Endothelial cell of umbilical vein (primary cell): ENCODE results near the gene PTPRF. TPM values are rescaled to one million over a fixed set of nuclear protein-coding genes. Genes with fewer than 3 reads are reported as not detected.

ENCODE experiments used
- BruUV-seq: library from RNA; stranded (reverse); fragments of 400-500 nt; replicated peaks from 2 replicates; lab custom pipeline; 2021; lab: Mats Ljungman, UMichigan
- CTCF ChIA-PET: fragments of 300-600, 350-600 bp; sonication (Branson Sonifier 250); formaldehyde crosslinking; loops from one replicate; lab custom pipeline; 2021; ENCODE audit warnings: antibody characterized with exemption, inconsistent platforms; lab: Charles Lee
- POLR2A ChIA-PET: fragments of 300-600, 350-600 bp; sonication (Branson Sonifier 250); formaldehyde crosslinking; loops from one replicate; lab custom pipeline; 2021; ENCODE audit warnings: antibody characterized with exemption, inconsistent platforms; lab: Charles Lee
- DNase-seq: peaks from one replicate; pipeline ENCODE4 v3.0.0-alpha.2; 2011; ENCODE audit warnings: low read depth, low spot score
- FAIRE-seq: peaks from 2 replicates; lab custom pipeline; 2011; peaks lifted over from hg19 to GRCh38; lab: Jason Lieb, UNC
- H2AFZ ChIP-seq: 2 replicates; pipeline ENCODE4 v1.6.0; 2012; ENCODE audit warnings: low read depth, low read length, control low read depth, inconsistent platforms
- H3K27ac ChIP-seq: 2 replicates; pipeline ENCODE4 v1.5.1; 2011; ENCODE audit warnings: low read depth, mild to moderate bottlenecking, control low read depth, low read length, moderate library complexity; ENCODE audit not compliant: insufficient read depth
- H3K27me3 ChIP-seq, 2 experiments: 2 replicates each; pipeline versions ENCODE4 v1.6.0 to v1.6.1; 2011; ENCODE audit warnings: low read length in 2 of 2, mixed read lengths in 1 of 2; ENCODE audit not compliant: control insufficient read depth in 2 of 2, insufficient read depth in 2 of 2
- H3K36me3 ChIP-seq, 2 experiments: 2 replicates in 1 of 2; 3 replicates in 1 of 2; pipeline ENCODE4 v1.5.1; 2011; ENCODE audit warnings: low read length in 2 of 2, mild to moderate bottlenecking in 1 of 2, moderate library complexity in 1 of 2; ENCODE audit not compliant: control insufficient read depth in 2 of 2, insufficient read depth in 2 of 2; ENCODE audit errors: extremely low read depth in 1 of 2
- H3K4me1 ChIP-seq: 3 replicates; pipeline ENCODE4 v1.5.1; 2011; ENCODE audit warnings: mild to moderate bottlenecking, low read length; ENCODE audit not compliant: control insufficient read depth, insufficient read depth; ENCODE audit errors: extremely low read depth
- H3K4me2 ChIP-seq: 2 replicates; pipeline ENCODE4 v1.6.1; 2011; ENCODE audit warnings: low read length, control low read depth, mixed read lengths; ENCODE audit not compliant: insufficient read depth
- H3K4me3 ChIP-seq, 3 experiments: fragments of 200-600 bp in 1 of 3; sonication (generic), shearing (Covaris generic) in 1 of 3; replicated peaks in 1 of 3; 2 replicates each; pipeline ENCODE4 v1.5.1; 2011 to 2016; ENCODE audit warnings: control low read depth in 3 of 3, low read length in 3 of 3, mild to moderate bottlenecking in 2 of 3, inconsistent platforms in 1 of 3, low read depth in 1 of 3, moderate library complexity in 1 of 3; ENCODE audit not compliant: insufficient read depth in 1 of 3
- H3K79me2 ChIP-seq: 2 replicates; pipeline ENCODE4 v1.6.0; 2012; ENCODE audit warnings: low read length, inconsistent platforms; ENCODE audit not compliant: control insufficient read depth, insufficient read depth
- H3K9ac ChIP-seq: replicated peaks from 2 replicates; pipeline ENCODE3; 2011; ENCODE audit warnings: low read length, control low read depth; ENCODE audit not compliant: insufficient read depth; ENCODE audit errors: extremely low read depth
- H3K9me1 ChIP-seq: replicated peaks from 3 replicates; pipeline ENCODE4 v1.6.0; 2011; ENCODE audit warnings: mild to moderate bottlenecking, low read length; ENCODE audit not compliant: control insufficient read depth, insufficient read depth; ENCODE audit errors: extremely low read depth
- H3K9me3 ChIP-seq: replicated peaks from 2 replicates; pipeline ENCODE4 v1.5.1; 2012; ENCODE audit warnings: low read length, inconsistent platforms; ENCODE audit not compliant: control insufficient read depth, insufficient read depth
- H4K20me1 ChIP-seq: replicated peaks from 2 replicates; pipeline ENCODE3; 2011; ENCODE audit warnings: mild to moderate bottlenecking, low read length; ENCODE audit not compliant: control insufficient read depth, insufficient read depth; ENCODE audit errors: extremely low read depth
- EZH2 ChIP-seq: IDR thresholded peaks from 2 replicates; pipeline ENCODE4 v1.6.1; 2012; ENCODE audit warnings: borderline replicate concordance, low read depth, mild to moderate bottlenecking, moderate library complexity, low read length, inconsistent platforms; ENCODE audit not compliant: severe bottlenecking
- FOS ChIP-seq: IDR thresholded peaks from 2 replicates; pipeline ENCODE4 v1.6.1; 2011; ENCODE audit warnings: mild to moderate bottlenecking, low read length, moderate library complexity, borderline replicate concordance; ENCODE audit not compliant: insufficient read depth
- GATA2 ChIP-seq: IDR thresholded peaks from 2 replicates; pipeline ENCODE4 v1.7.0; 2011; ENCODE audit warnings: low read depth, mild to moderate bottlenecking, moderate library complexity, mixed read lengths, low read length; ENCODE audit not compliant: insufficient read length, insufficient read depth
- JUN ChIP-seq: IDR thresholded peaks from 2 replicates; pipeline ENCODE4 v1.6.1; 2011; ENCODE audit warnings: borderline replicate concordance, low read depth; ENCODE audit not compliant: insufficient read length, insufficient read depth
- MYC ChIP-seq: IDR thresholded peaks from one replicate; pipeline ENCODE4 v1.6.1; 2011; ENCODE audit warnings: mild to moderate bottlenecking, low read depth, low read length
- POLR2A ChIP-seq: IDR thresholded peaks from 2 replicates; pipeline ENCODE4 v1.6.1; 2012; ENCODE audit warnings: low read depth, mild to moderate bottlenecking, control low read depth, low read length
- POLR2AphosphoS5 ChIP-seq: IDR thresholded peaks from 2 replicates; pipeline ENCODE4 v1.6.1; 2012; ENCODE audit warnings: low read depth, mild to moderate bottlenecking, control low read depth, low read length, moderate library complexity; ENCODE audit not compliant: insufficient read depth
- dilution Hi-C: fragments of 300-500 bp; cut with MboI; formaldehyde crosslinking; loops from one replicate; pipeline ENCODE4 v1.15.0; 2019; ENCODE audit warnings: low sequenced_read_pairs; ENCODE audit not compliant: extremely low pct_ligation_motif_present
- intact Hi-C: fragments of 100-400 bp; cut with micrococcal nuclease; formaldehyde crosslinking; loops from one replicate; pipeline ENCODE4 v1.10.0; 2022
- polyA plus RNA-seq, 4 experiments: library from polyadenylated mRNA; depleted of rRNA in 3 of 4; stranded (reverse) in 3 of 4; unstranded in 1 of 4; fragments of >200 nt; gene quantifications; 2 replicates each; pipeline versions ENCODE4 v1.2.1 to v1.2.3, GENCODE V29; 2011 to 2012; ENCODE audit warnings: missing spikeins in 1 of 4
- total RNA-seq: library from RNA; stranded (reverse); gene quantifications from 2 replicates; pipeline ENCODE4 v1.2.3, GENCODE V29; 2021
- TF ChIP-seq, protein P1 (sequence below), 2 donors: IDR thresholded peaks; 1 replicate in 1 of 2; 2 replicates in 1 of 2; pipeline ENCODE4 v1.5.1; 2011; ENCODE audit warnings: low read length in 2 of 2, mild to moderate bottlenecking in 2 of 2, moderate library complexity in 2 of 2, control low read depth in 1 of 2, inconsistent platforms in 1 of 2, low read depth in 1 of 2; ENCODE audit not compliant: insufficient read depth in 1 of 2; ENCODE audit errors: extremely low read depth in 1 of 2
- TF ChIP-seq, protein P2 (sequence below): IDR thresholded peaks from 2 replicates; pipeline ENCODE4 v1.6.1; 2011; ENCODE audit not compliant: insufficient read depth, insufficient read length

PTPRF gene
- total and polyA plus RNA-seq, 2 donors (not counting 3 experiments of a cell fraction or from before 2014, with no cell fraction given) = 217 to 338 TPM

DNA sequence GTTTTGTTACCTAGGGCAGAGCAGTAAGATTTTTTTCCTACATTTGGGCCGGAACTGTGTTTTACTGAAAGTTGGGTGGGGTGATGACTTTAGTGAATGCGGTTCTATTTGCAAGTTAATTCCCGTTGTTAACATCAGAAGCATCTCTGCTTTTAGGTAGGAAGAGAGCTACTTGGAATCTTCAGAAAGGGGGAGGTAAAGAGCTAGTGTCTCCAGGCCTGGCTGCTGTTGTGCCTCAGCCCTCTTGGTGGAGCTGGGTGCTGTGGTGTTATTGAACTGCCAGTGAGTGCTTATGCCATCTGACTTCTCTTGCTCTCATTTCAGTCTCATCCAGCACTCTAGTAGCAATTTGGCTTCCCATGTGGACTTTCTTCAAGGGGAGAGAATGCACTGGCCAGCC, 122.7 kb downstream of the PTPRF start:
- dilution Hi-C loops = no loop called here
- TF ChIP-seq JUN = no peak
- TF ChIP-seq, protein P1, sequence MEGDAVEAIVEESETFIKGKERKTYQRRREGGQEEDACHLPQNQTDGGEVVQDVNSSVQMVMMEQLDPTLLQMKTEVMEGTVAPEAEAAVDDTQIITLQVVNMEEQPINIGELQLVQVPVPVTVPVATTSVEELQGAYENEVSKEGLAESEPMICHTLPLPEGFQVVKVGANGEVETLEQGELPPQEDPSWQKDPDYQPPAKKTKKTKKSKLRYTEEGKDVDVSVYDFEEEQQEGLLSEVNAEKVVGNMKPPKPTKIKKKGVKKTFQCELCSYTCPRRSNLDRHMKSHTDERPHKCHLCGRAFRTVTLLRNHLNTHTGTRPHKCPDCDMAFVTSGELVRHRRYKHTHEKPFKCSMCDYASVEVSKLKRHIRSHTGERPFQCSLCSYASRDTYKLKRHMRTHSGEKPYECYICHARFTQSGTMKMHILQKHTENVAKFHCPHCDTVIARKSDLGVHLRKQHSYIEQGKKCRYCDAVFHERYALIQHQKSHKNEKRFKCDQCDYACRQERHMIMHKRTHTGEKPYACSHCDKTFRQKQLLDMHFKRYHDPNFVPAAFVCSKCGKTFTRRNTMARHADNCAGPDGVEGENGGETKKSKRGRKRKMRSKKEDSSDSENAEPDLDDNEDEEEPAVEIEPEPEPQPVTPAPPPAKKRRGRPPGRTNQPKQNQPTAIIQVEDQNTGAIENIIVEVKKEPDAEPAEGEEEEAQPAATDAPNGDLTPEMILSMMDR (IDR thresholded peaks at IDR 0.05; ENCODE audit: extremely low read depth in 1 of 2, insufficient read depth in 1 of 2, low read depth in 1 of 2, low read length in 2 of 2) = peak in 1 of 2 donors; percentile 24
- no TSS peak for BruUV-seq
- no peak overlapping the region for H3K9ac ChIP-seq
- H4K20me1 ChIP-seq = no peaks in the 10 kb centered on the region
- ChIA-PET POLR2A (no interaction called here), CTCF (interaction anchor here (0.6 to 1.4 kb wide), 5 partner anchors 9 to 123 kb away, joined by 3 to 7 read pairs (median 4); no protein-coding TSS in a partner anchor)
- H3K4me2 ChIP-seq = no peak overlapping the region
- peak; percentile 18 for DNase-seq
- H3K4me1 ChIP-seq = peaks cover 16% of the 10 kb centered on the region
- H3K27ac ChIP-seq = no peak overlapping the region
- no peak overlapping the region for H2AFZ ChIP-seq
- H3K27me3 ChIP-seq = no peaks in the 10 kb centered on the region
- H3K9me1 ChIP-seq = no peaks in the 10 kb centered on the region
- no peaks in the 10 kb centered on the region for H3K9me3 ChIP-seq
- no peak for FAIRE-seq
- no peak overlapping the region for H3K4me3 ChIP-seq
- intact Hi-C loops = loop anchor here (5.0 kb wide), 1 partner anchor 279 kb away; the partner anchor contains the start of gene ARTN
- H3K79me2 ChIP-seq = peaks cover 24% of the 10 kb centered on the region
- peaks cover 17 to 19% of the 10 kb centered on the region in 2 experiments for H3K36me3 ChIP-seq

DNA sequence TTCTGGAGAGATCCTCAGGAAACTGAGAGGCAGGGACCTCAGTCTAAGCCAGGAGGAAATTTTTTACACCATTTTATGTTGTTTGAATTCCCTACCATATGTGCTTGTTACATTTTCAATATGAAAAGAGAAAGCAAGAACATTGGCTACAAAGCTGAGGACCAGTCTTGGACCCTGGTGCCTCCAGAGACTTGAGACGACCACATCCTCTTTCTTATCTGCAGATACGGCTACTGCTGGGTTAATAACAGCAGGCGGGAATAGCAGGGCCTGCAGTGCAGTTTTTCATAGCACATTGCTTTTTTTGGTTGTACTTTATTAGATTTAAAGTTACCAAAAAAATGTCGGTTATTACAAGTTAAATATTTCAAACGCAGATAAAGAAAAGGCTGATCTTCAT, 123.2 kb downstream of the PTPRF start:
- CTCF ChIA-PET = interaction anchor here (0.9 to 1.4 kb wide), 3 partner anchors 12 to 124 kb away, joined by 4 to 7 read pairs (median 4); no protein-coding TSS in a partner anchor
- no peaks in the 10 kb centered on the region for H3K9me1 ChIP-seq
- peaks cover 17 to 20% of the 10 kb centered on the region in 2 experiments for H3K36me3 ChIP-seq
- POLR2A ChIA-PET = no interaction called here
- peaks cover 16% of the 10 kb centered on the region for H3K4me1 ChIP-seq
- H3K9ac ChIP-seq = no peak overlapping the region
- no peak overlapping the region for H3K27ac ChIP-seq
- H4K20me1 ChIP-seq = no peaks in the 10 kb centered on the region
- H3K79me2 ChIP-seq = peaks cover 24% of the 10 kb centered on the region
- H3K27me3 ChIP-seq = no peaks in the 10 kb centered on the region
- no peak for FAIRE-seq
- DNase-seq = no peak
- intact Hi-C loops (loop anchor here (5.0 kb wide), 1 partner anchor 278 kb away; the partner anchor contains the start of gene ARTN), dilution Hi-C loops (no loop called here)
- TF ChIP-seq, protein P1 (IDR thresholded peaks at IDR 0.05; ENCODE audit: extremely low read depth in 1 of 2, insufficient read depth in 1 of 2, low read depth in 1 of 2, low read length in 2 of 2) = no peak
- TF ChIP-seq MYC = no peak
- TF ChIP-seq, protein P2, sequence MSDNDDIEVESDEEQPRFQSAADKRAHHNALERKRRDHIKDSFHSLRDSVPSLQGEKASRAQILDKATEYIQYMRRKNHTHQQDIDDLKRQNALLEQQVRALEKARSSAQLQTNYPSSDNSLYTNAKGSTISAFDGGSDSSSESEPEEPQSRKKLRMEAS = no peak
- TF ChIP-seq FOS = no peak
- no peak for TF ChIP-seq POLR2AphosphoS5
- no peak for TF ChIP-seq EZH2
- TF ChIP-seq JUN = no peak
- TF ChIP-seq POLR2A = no peak
- TF ChIP-seq GATA2 = no peak
- no TSS peak for BruUV-seq
- H2AFZ ChIP-seq = no peak overlapping the region
- H3K9me3 ChIP-seq = no peaks in the 10 kb centered on the region
- H3K4me3 ChIP-seq = no peak overlapping the region
- H3K4me2 ChIP-seq = no peak overlapping the region
